ENCODE data around the gene SHISA5. TPM values are rescaled to one million over a fixed set of nuclear protein-coding genes. Genes with fewer than 3 reads are reported as not detected.

Gene SHISA5
- total RNA-seq, 1 donor from 2014 or later = 231 TPM

- TF ChIP-seq CTCF (IDR thresholded peaks at IDR 0.05; ENCODE audit: insufficient read depth, low read length, poor library complexity, severe bottlenecking) = peak; percentile 100
- no peak for DNase-seq (ENCODE audit: low read depth)
- H3K27me3 ChIP-seq (ENCODE audit: control insufficient read depth, insufficient read depth, low read length) = no peaks in the 10 kb centered on the region
- H3K4me3 ChIP-seq (ENCODE audit: low read depth, low read length) = no peak overlapping the region
- H3K36me3 ChIP-seq (ENCODE audit: control insufficient read depth, insufficient read depth, low read length) = no peaks in the 10 kb centered on the region
These were observed 68.0 kb downstream of the SHISA5 start for GRCh38 chr3:48435774-48436476.

DNA sequence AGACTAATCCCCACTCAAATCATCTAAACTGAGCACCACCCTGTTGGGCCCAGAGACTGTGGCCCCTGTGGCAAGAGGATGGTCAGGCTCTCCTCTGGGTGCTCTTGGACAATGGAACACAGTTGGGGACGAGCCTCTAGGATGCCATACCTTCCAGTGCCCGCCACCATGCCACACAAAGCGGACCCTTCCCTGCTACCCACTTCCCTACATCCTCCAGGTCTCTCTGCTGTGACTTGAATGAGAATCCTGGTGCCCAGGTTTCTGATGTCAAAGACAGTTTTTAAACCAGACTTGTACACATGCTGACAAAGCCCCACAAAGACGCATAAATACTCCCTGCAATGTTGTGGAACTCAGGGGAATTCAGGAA lies 68.8 kb downstream of the SHISA5 start:
- TF ChIP-seq CTCF (IDR thresholded peaks at IDR 0.05; ENCODE audit: insufficient read depth, low read length, poor library complexity, severe bottlenecking) = no peak

GRCh38 chr3:48434591-48435222 lies 69.3 kb downstream of the SHISA5 start:
- TF ChIP-seq CTCF (IDR thresholded peaks at IDR 0.05; ENCODE audit: insufficient read depth, low read length, poor library complexity, severe bottlenecking) = no peak
- no peaks in the 10 kb centered on the region for H3K36me3 ChIP-seq (ENCODE audit: control insufficient read depth, insufficient read depth, low read length)
- H3K27me3 ChIP-seq (ENCODE audit: control insufficient read depth, insufficient read depth, low read length) = no peaks in the 10 kb centered on the region
- DNase-seq (ENCODE audit: low read depth) = no peak
- no peak overlapping the region for H3K4me3 ChIP-seq (ENCODE audit: low read depth, low read length)

More for the DNA sequence above, 68.8 kb downstream of the SHISA5 start:
- Histone ChIP-seq H3K27me3 (ENCODE audit: control insufficient read depth, insufficient read depth, low read length) (no peaks in the 10 kb centered on the region), H3K4me3 (ENCODE audit: low read depth, low read length) (no peak overlapping the region), H3K36me3 (ENCODE audit: control insufficient read depth, insufficient read depth, low read length) (no peaks in the 10 kb centered on the region)
- no peak for DNase-seq (ENCODE audit: low read depth)

GRCh38 chr3:48433472-48434118 lies 70.4 kb downstream of the SHISA5 start:
- Histone ChIP-seq H3K4me3 (ENCODE audit: low read depth, low read length) (no peak overlapping the region), H3K36me3 (ENCODE audit: control insufficient read depth, insufficient read depth, low read length) (no peaks in the 10 kb centered on the region), H3K27me3 (ENCODE audit: control insufficient read depth, insufficient read depth, low read length) (no peaks in the 10 kb centered on the region)
- TF ChIP-seq CTCF (IDR thresholded peaks at IDR 0.05; ENCODE audit: insufficient read depth, low read length, poor library complexity, severe bottlenecking) = no peak
- DNase-seq (ENCODE audit: low read depth) = no peak

GRCh38 chr3:48432411-48433371 lies 71.3 kb downstream of the SHISA5 start:
- Histone ChIP-seq H3K27me3 (ENCODE audit: control insufficient read depth, insufficient read depth, low read length) (no peaks in the 10 kb centered on the region), H3K4me3 (ENCODE audit: low read depth, low read length) (no peak overlapping the region), H3K36me3 (ENCODE audit: control insufficient read depth, insufficient read depth, low read length) (no peaks in the 10 kb centered on the region)
- DNase-seq (ENCODE audit: low read depth) = no peak
- TF ChIP-seq CTCF (IDR thresholded peaks at IDR 0.05; ENCODE audit: insufficient read depth, low read length, poor library complexity, severe bottlenecking) = no peak
